ENCODE data around the gene FOXI1.
"Not testable (repeated sequence)": the region's sequence is repeated elsewhere in the genome, so short reads cannot be mapped to it uniquely, and the experiment has no call there.

FOXI1 gene

DNA sequence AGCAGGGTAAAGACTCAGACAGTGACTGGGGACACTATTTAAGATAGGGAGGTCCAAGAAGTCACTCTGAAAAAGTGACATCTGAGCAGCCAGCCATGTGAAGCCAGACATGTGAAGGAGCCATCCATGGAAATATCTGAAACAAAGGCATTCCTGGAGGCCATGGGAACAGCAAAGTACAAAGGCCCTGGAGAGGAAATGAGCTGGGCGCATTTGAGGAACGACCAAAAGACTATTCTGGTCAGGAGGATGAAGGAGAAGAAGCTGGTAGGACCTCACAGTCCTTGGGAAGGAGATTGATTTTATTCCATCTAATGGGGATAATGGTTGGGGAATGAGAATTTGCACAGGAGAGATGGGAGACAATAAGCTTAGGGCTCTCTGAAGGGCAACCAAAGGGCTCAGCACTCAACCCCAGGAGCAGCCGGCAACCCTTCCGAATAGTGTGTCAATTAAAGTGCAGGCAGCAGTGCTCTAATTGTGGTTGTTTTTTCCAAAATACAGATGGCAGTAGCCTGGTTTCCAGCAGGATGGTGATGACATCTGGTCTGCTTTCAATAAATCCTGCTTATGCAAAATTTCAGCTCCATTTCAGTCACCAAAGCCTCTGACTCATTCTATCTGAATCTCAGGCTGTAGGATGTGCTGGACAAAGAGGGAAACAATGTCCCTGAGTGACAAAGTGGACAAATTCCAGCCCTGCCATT, 26.7 kb downstream of the FOXI1 start:
- DNase-seq: no peak

DNA sequence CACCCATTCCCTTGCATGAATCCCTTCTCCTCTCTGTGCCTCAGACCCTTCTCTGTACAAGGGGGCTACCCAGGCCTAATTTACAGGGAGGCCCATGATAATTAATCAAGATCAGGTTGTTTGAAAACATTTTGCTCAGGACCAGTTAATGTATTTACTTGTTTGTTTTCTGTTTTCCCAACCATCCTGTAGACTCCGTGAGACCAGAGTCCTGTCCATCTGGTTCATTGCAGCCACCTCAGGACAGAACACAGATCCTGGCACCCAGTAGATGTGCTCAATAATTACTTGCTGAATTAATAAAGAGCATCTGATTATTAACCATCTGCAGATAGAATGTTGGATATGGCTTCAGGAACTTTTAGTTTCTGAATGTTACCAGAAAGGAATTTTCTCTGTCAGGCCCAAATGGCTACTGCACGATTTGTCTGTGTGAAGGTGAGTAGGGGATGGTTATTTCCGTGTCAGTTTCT, 27.3 kb downstream of the FOXI1 start:
- no peak for DNase-seq

DNA sequence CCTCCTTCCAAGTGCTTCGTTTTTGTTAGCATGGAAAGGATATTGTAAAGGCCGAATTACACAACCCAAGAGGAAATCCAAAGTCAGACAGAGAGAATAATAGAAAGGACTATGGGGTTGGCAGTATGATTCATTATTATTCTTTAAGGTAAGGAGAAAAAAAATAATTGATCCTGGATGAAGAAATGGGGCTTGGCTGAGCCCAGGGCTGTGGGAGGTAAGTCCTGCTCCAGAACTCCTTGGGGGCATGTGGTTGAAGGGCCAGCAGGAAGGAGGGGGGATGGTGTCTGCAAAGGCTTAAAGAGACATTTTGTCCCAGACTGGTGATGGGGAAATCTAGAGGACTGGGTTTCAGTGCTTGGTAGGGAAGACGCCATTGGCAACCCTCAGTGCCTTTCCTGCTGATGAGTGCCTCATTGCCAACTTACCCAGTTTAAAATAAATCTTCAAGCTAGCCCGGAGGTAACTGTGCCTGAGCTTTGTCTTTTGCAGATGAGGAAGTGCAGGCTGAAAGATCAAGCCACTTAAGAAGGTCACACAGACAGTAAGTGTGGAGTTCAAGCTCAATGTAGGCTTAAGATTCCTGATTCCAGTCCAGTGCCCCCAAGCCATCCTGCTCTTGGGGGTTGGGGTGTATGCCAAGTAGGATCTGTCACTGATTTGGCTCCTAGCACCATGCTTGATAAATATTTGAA, 30.2 kb downstream of the FOXI1 start:
- DNase-seq: no peak

DNA sequence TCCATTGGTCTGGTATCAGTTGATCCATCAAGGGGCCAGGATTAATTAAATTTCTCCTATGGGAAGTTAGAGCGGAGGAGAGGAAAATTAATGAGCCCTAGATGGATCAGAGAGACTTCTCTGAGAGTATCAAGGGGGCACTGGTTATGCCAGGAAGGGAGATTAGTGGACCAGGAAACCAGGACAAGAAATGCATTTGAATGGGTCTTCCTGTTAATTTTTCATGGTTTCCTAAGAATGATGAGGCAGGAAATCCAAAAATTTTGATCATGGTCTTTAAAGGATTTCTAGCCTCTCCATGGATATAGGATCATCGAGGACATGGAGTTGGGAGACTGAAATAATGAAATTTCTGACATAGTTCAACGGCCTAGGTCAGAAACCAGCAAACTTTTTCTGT, 30.8 kb downstream of the FOXI1 start:
- DNase-seq: no peak

DNA sequence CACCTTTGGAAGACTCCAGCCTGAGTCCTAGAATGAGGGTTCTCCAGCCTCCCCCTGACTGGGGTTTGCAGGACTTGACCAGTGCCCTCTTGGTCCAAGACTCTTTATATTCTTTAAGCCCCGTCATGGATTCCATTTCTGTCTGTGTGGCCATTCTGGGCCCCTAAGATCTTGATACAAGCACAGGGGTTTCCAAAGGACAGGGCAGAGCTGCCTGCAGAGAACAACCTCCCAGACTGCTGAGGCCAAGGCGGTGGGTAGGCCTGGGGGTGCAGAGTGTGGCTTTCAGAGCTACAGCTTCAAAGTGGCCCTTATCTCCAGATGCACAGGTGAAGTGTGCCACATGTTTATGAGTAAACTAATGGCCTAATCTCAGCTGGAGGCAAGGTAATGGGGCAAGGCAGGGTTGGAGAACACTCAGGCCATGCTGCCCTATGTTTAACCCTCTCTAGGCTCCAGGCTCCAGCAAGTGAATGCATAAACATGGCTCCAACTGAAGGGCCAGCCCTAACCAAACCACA, 32.1 kb downstream of the FOXI1 start:
- DNase-seq: no peak

DNA sequence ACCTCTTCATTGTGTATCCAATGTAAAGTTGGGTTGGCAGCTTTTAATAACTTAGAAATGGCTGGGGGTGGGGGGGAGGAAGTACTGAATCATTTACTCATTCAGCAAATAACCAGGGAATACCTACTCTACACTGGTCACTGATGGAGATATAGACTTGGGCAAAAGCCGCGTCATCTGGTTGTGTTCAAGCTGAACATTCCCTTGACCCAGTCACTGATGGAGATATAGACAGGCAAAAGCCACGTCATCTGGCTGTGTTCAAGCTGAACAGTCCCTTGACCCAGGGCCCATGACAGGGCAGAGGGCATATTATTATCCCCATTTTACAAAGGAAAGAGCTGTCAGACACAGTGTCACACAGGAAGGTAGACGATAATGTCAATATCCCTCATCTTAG, 32.6 kb downstream of the FOXI1 start:
- DNase-seq: no peak

DNA sequence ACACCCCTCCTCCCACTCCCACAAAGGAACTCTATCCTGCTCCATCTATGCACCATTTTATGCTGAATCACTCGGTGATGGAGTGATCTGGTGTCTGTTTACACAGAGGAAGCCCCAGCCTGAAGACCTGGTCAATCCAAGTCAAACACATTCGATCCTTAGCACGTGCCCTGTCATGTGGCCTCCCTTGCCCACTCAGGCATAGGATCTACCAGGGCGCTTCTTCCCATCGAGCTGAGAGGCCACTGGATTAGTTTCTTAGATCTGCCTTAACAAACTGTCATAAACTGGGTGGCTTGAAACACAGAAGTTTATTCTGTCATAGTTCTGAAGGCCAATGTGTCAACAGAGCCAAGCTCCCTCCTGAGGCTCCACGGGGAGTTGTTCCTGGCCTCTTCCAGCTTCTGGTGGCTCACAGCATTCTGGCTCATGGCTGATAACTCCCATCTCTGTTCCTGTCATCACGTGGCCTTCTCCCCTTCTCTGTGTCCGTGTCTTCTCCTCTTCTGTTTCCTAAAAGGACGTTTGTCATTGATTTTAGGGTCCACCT, 34.2 kb downstream of the FOXI1 start:
- no peak for DNase-seq

DNA sequence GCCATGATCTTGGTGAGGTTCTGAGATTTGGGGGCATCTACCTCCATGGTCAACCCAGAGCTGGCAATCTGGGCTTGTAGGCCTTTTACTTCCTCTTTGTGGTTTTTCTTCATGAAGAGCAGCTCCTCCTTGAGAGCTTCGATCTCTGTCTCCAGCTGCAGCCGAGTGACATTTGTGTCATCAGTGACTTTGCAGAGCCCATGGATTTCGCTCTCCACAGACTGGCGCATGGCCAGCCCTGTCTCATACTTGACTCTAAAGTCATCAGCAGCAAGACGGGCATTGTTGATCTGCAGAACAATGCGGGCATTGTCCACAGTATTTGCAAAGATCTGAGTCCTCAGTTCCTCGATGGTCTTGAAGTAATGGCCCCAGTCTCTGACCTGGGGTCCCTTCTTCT, 35.5 kb downstream of the FOXI1 start:
- DNase-seq: not testable (repeated sequence)

DNA sequence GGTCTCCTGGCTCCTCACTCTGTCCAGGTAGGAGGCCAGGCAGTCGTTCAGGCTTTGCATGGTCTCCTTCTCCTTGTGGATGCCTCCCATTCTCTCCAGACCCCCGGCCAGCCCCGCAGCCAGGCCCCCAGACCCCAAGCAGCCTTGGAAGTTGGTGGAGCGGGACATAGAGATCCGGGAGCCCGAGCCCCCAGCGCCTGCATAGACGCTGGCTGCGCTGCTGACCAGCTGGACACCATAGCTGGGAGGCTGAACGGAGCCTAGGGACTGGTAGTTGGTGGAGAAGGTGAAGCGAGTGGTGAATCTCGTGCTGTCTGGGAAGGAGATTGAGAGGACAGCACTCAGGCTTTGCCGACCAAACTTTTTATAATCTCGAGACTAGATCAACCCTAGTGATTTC, 35.9 kb downstream of the FOXI1 start:
- no peak for DNase-seq

DNA sequence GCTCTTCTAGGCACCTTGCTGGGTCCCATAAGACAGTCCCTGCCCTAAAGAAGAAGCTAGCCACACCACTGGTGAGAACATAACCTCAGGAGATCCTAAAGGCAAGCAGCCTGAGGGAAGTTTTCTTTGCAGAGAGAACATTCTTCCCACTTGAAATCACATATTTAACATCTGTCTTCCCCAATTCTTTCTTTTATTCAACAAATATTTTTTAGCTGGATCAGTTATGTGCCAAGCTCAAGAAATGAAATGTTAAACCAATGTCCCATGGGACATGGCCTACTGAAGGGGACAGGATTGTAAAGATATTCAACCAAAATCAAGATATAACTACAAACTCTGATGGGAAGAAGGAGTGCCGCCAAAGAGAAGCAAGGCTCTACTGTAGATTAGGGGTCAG, 36.5 kb downstream of the FOXI1 start:
- no peak for DNase-seq

DNA sequence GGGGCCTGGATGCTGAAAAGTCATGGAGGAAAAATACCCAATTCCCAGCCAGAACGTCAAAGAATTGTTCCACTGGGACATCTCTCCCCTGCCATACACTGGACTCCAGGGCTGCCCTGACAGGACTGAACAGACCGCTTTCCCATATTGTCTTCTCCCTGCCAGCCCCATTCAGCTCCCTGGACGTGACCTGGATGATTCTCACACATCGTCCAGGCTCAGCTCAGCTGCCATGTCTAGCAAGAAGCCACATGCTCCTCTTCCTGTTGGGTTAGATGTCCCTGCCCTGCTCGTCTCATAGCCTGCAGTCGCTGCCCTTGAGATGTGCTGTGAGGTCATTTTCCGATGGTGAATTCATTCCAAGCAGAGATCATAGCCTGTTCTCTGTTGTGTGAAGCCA, 37.4 kb downstream of the FOXI1 start:
- DNase-seq: no peak

DNA sequence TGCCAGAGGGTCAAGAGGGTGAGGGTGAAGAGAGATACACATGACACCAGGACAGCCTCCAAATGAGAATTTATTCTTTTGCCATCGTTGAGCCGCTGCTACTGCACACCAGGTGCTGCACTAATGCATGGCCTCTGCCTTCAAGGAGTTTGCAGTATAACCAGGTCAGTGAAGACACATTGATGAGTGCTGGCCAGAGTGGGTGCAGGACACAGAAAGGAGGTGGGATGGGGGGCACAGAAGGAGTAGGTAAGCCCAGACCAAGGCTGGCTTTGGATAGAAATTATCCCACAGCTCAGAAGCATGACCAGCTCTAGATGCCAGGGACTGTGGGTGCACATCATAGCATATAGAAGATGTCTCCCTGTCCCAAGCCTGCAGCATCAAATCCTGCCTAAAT, 38.0 kb downstream of the FOXI1 start:
- DNase-seq: no peak

DNA sequence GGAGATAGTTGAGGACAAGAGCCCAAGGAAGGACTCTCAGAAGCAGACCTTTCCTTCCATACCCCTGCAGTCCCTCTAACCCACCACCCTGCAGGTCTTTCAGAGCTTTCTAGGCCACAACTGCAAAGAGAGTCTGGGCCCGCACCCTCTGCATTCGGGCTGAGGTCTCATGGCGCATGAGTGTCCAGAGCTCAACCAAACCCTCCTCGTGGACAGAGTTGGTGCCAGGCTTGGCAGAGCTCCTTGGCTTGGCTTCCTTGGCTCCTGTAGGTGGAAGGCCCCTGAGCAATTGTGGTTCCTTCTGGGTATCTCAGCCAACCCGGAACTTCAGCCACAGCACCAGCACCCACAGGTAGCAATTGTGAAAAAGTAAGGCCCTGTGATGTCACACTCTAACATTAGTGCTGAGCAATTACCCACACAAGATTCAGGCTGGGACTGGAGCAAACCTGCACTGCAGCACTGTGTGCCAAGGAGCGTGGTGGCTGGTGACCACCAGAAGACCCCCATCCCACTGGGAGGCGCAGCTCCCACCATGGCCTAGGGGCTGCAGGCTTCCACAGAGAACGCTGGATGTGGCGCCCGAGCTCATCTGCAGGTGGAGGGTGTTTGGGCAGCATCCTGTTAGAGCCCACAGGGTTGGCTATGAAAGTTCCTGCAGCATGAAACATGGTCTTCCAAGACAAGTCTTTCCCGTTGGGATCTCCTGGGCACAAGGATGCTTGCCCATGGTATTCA, 38.8 kb downstream of the FOXI1 start:
- no peak for DNase-seq

DNA sequence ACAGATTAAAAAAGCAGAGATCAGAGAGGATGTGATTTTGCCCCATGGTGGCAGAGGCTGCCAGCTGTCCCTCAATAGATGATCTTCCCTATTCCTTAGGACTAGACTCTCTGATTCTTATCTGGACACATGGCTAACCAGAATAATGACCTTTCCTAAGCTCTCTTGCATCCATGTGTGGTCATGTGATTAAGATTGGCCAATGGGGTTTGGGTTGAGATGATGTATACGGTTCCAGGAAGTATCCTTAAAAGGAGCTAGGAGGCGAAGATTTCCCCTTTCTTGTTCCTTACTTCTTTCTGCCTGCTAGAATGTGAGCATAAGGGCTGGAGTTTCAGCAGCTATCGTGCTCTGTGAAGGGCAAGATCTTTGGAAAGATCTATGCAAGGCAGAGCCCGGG, 39.8 kb downstream of the FOXI1 start:
- no peak for DNase-seq

DNA sequence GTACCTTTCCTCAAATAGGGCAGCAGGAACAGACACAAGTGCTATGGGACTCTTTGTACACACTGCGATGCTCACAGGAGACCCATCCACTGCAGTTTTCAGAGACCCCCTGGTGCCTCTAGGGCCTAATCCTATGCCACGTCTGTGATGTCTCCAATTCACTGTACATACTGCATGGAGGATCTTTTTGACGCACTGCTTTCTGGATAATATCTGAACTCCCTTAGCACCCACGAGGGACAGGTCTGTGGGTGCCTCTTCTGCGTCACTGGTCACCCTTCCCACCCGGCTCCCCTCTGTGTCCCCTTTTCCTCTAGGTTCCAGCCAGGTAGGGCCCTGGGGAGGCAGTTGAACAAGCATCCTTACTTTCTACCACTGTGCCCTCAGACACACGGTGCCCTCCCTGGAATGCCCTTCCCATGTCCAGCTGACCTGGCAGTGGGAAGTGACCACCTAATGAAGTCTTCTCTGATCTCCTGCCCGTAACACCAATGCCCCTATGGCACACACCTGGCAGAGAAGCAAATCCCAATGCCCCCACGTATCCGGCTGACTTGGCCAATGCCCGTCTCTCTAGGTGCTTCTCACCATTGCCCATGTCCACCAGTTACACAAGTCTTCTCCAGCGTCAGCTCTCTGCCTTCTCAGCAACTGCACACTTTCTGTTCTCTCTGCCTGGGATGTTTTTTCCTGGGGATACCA, 41.5 kb downstream of the FOXI1 start:
- no peak for DNase-seq

DNA sequence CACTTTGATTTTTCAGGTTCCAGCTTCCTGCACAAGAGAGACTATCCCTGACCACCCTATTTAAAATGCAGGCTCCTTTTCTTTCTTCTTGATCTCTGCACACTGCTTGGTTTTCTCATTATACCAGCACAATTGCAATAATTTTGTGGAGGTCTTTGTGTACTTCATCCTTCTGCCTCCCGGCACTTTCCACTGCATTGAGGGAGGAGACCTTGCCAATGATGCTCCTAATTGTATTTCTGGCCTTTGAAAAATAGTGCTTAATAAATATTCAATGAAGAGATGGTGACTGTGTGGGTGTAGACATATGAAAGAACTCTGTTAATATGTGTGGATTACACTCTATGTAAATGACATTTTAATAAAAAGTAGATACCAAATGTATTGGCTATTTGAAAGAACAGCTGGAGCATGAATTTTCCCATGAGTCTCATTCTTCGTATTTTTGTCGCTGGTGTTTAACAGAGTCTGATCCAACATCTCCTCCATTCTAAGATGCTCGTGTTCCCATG, 42.1 kb downstream of the FOXI1 start:
- DNase-seq: no peak

DNA sequence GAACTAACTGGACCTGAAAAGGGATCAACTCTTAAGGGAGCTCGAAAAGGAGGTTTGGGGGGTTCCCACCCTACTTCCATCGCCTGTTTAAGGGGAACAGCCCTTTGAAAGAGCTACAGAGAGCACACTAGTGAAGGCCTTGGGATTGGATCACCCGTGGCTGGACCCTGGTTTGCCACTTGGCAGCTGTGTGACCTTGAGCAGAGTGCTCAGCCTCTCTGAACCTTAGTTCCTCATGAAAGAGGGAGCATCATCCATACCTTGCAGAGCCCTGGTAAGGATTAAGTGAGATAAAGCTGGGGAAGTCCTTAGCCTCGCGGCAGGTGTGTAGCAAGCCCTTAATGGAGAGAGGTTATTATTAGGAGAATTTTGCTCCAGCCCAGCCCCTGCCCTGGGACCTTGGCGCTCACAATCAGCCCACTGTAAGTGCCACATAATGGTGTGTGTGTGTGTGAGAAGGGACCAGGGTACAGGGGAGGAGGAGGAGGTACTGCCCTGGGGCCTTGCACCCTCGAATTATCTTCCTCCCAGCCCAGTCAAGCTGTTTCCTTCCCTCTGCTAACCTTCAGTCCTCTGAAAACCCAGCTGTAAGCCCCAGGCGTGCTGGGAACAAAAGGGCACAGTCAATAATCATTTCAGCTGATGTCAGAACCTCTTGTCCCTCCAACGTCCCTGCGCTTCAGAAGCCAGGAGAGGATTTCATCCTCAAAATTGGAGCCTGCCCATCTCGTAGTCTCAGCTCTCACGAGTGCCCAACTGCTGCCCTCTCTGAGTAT, 42.9 kb downstream of the FOXI1 start:
- DNase-seq: no peak

DNA sequence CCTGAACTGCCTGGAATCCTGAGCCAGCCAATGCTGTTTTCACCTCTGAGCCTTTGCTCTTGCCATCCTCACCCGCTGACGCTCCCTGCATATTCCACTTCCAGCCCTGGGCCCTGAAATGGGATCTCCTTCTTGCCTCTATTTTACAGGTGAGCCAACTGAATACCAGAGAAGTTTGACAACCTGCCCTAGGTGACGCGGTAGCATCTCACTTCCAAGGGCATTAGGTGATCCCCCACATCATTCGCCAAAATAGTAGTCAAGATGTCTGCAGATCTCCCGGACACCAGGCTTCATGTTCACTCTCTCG, 43.5 kb downstream of the FOXI1 start:
- no peak for DNase-seq

DNA sequence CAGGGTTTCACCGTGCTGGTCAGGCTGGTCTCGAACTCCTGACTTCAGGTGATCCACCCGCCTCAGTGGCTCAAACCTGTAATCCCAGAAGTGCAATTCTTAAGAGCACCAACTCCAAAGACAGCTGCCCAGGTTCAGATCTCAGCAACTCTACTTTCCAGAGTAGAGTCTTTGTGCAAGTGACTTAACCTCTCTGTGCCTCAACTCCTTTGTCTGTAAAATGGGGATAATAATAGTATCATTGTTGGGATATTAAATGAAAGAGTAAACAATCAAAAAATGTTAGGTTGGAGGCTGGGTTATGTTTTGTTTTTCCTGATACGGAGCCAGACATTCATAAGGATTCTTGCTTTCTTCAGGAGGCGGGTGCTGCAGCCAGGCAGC, 45.0 kb downstream of the FOXI1 start:
- DNase-seq: no peak

DNA sequence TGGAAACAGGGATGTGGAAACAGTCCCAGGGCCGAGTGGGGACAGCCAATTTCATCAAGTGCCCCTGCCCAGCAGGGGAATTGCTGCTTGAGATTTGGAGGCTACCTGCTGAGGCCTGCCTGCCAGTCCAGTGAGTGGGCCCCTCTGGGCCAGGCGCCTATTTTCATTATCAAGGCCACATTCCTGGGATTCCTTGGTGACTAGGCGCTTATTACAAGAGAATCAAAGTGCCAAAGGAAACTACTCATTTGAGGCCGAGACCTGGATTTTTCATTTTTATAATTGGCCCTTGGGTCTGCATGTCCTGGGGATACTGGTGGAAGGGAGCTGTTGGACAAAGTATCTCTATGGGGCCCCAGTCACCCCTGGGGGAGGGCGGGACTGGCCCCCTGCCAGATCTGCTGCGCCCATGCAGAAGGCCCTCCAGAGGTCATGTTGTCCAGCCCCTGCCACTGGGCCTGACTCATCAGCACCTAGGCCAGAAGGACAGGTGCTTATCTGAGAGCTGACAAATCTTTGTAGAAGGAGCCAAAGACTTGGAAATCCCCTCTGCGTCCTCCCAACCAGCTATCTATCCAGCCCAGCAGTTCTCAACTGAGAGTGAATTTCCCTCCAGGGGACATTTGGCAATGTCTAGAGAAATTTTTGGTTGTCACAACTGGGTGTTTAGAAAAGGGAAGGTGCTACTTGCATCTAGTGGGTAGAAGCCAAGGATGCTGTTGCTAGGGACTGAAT, 45.6 kb downstream of the FOXI1 start:
- no peak for DNase-seq

DNA sequence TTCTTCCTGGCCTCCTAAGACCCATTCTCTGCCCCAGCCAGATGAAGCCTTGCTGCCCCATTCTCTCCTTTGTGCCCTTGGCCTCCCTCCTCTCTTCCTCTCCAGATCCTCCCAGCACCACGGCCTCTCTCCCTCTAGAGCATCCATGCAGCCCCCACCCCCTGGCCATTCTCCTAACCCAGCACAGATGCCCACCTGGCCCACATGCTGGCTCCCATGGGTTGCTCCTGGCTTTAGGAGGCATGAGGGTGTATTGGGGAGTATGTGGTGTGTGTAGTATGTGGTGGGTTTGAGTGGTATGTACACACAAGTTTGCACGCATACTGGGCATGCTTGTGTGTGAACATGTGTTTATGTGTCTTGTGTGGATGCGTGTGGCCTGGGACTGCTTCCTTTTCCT, 47.1 kb downstream of the FOXI1 start:
- DNase-seq: no peak
